HPDE6-E6E7 (cell line): Measurements from ENCODE around the gene TRIM28.
A peak's percentile ranks its signal among the peaks of the same experiment; 100 is the strongest.
"Not testable (repeated sequence)": the region's sequence is repeated elsewhere in the genome, so short reads cannot be mapped to it uniquely, and the experiment has no call there.

Source experiments
- DNase-seq: peaks from one replicate; pipeline ENCODE4 v3.0.0; 2011; ENCODE audit warnings: missing footprints; ENCODE audit errors: extremely low spot score

Gene TRIM28

DNA sequence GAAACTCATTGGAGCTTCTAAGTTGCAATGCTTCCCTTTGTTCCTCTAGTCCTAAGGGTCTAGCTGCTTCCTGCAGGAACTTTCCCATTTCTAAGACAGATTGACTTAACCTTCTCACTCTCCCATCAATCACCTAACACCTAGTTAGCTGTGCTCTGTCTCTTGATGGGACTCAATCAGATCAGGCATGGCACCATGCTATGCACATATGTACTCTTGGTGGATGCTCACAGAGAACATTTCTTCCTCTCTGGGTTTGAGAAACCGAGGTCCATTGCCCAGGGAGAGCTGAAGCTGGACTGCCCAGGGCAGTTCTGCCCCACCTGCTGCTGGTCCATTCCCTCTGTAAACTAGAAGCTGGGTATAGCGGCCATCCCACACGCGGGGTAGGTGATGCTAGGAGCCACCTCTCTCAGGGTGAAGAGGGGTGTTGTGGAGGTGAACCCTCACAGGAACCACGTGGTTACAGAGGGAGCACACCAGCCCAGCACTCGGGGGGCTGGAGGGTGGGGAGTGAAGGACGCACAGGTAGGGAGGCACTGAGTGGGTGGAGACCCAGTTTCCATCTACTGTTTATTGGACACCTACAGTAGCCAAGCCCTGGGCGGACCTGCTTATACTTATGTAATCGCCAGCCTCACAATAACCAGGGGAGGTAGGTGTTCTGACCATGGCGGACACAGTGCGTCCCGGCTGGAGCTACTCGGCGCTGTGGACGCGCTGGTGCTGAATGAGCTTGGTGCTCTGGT lies 17.7 kb downstream of the TRIM28 start:
- no peak for DNase-seq

DNA sequence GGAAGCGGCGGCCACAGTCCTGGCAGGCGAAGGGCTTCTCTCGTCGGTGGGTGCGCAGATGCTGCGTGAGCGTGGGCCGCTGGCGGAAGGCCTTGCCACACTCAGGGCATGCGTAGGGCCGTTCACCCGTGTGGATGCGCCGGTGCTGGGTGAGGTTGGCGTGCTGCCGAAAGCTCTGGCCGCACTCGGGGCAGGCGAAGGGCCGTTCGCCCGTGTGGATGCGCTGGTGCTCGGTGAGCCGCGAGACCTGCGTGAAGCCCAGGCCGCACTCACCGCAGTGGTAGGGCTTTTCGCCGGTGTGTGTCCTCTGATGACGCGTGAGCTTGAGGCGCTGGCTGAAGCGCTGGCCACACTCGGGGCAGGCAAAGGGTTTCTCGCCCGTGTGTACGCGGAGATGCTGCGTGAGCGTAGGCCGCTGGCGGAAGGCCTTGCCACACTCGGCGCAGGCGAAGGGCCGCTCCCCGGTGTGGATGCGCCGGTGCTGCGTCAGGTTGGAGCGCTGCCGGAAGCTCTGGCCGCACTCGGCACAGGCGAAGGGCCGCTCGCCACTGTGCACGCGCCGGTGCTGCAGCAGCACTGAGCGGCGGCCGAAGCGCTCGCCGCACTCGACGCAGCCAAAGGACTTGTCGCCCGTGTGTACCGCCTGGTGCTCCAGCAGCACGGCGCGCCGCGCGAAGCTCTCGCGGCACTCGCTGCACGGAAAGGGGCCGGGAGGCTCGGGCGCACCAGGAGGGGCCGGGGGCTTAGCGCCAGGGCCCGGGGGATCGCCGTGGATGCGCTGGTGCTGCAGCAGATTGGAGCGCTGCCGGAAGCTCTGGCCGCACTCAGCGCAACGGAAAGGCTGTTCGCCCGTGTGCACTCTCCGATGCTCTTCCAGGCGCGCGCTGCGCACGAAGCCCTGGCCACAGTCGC lies 18.5 kb downstream of the TRIM28 start:
- DNase-seq, result no peak

DNA sequence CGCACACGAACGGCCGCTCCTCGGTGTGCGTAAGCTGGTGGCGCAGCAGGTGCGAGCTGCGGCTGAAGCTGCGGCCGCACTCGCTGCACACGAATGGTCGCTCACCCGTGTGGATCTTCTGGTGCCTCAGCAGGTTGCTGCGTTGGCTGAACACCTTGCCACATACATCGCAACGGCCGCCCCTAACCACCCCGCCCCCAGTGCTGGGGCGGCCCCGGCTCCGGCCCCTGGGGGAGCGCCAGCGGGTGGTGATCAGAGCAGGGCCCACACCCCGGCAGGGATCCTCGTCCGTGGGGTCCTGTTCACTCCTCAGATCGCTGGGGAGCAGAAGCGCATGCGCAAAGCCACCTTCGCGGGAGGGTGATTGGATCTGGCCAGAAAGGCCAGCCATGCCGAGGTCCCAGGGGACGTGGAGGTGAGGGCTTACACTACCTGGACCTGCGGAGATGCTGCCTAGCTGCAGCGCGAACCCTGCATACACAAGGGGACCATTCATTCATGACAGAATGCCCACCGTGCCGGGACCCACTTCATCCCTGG lies 19.2 kb downstream of the TRIM28 start:
- no peak for DNase-seq

DNA sequence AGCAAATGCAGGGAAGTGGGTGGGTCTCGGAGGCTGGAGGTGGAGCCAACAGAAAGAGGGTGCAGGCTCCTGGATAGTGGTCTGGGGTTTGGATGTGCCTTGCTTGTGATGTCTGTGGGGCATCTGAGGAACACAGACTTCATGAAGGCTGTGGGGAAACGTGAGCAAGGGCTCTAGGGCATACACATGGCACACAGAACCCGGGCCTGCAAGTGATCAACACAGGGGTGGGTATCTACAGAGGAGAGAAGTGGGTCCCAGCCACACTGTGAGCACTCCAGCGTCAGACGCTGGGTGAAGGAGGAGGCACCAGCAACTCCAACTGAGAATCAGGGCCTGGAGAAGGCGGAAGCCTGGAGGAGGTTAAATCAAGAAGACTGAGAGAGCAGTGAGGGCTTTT lies 20.0 kb downstream of the TRIM28 start:
- DNase-seq, result no peak

DNA sequence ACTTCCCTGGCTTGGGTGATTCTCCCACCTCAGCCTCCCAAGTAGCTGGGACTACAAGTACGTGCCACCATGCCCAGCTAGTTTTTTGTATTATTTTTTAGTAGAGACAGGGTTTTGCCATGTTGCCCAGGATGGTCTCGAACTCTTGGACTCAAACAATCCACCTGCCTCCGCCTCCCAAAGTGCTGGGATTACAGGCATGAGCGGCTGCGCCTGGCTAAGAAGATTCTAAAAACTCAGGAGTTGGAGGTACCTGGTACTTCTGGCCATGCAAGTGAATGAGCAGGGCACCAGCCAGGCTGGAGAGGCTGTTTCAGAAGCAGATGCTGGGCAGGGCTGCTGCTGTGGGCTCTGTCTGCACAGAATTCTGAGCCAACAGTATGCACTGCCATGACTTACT lies 23.1 kb downstream of the TRIM28 start:
- no peak for DNase-seq

DNA sequence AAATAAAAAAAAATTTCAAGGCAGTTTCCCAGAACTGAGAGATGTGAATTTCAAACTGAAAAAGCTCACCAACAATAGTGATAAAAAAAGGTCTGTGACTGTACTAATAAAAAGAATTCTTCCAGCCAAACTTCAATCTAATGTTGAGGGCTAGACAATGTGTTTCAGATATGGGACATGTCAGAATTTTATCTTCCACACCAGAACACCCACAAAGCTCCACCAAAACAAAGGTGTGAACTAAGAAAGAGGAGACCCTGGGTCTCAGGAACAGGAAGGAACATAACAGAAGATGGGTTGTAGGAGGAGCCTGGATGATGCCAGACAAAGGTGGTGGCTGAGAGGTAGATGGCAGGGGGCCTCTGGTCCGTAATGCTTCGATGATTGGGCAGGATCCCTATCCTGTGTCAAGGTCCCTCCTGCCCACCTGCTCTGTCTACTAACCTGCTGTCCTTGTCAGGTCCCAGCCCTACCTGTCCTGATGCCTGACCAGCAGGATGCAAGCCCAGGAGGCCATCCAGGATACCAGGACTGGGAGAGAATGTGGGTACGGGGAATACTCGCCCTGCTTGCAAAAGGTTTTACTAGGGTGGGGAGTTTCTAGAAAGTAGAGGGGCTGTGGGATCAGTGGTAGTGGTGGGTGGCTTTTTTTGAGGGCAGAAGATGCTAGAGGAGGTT lies 24.7 kb downstream of the TRIM28 start:
- no peak for DNase-seq

DNA sequence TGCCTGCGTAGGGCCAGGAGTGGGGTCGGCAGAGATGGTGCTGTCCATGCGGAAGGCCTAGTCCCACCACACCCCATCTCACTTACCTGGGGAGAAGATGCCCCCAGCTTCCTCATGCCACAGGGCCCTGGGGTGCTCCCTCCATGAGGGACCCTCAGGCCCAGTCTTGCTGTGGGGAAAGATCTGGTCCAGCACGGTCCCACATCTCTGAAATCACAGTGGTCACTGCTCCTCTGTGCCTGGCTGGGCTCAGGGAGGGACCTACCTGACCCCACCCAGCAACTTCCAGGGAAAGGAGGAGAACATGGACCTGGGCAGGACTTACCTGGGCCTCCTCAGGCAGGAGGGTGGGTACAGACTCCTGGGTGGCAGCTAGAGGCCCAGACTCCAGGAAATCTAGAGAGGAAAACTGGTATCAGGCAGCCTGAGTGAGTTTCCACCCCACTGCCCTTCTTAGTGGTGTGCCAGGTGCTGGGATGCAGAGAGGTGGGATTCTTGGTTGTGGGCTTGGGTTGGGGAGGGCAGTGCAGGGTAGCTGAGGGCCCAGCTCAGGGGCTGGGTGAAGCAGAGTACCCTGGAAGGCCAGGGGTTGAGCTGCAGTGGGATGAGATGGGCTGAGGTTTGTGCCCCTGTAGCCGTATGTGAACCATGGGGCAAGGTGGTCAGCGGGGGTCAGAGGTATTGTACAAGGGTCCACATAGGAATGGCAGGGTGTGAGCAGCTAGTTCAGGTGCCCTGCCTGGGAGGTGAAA lies 25.5 kb downstream of the TRIM28 start:
- DNase-seq, result no peak

DNA sequence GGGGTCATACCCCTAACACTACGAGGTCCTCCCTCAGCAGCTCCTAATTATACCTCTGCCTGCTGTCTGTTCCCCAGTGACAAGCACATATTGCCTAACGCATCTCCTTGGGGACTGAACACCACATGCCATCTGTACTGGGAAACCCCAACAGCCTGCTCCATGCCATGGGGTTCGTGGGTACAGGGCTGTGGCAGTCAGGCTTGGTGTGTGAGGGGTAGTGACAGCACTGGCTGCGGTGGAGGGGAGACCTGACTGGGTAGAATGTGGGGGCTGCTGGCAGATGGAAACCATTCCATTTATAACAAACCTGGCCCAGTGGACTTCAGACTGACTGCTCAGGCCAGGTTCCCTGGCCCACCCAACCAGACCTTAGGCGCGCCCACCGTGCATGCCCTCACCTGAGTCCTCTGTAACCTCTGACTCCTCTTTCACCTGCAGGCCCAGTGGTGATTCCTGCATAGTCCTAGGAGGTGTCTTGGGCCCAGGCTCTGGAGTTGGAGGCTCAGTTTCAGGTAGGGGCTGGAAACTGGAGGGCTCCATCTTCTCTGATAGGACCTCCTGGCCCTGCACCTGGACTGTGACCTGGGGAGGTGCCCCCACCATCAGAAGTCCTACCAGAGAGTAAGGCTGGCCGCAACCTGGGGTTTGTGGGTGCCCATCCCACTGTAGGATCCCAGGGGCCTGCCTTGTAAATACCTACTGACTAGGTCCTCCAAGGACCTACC lies 26.2 kb downstream of the TRIM28 start:
- DNase-seq, result no peak

DNA sequence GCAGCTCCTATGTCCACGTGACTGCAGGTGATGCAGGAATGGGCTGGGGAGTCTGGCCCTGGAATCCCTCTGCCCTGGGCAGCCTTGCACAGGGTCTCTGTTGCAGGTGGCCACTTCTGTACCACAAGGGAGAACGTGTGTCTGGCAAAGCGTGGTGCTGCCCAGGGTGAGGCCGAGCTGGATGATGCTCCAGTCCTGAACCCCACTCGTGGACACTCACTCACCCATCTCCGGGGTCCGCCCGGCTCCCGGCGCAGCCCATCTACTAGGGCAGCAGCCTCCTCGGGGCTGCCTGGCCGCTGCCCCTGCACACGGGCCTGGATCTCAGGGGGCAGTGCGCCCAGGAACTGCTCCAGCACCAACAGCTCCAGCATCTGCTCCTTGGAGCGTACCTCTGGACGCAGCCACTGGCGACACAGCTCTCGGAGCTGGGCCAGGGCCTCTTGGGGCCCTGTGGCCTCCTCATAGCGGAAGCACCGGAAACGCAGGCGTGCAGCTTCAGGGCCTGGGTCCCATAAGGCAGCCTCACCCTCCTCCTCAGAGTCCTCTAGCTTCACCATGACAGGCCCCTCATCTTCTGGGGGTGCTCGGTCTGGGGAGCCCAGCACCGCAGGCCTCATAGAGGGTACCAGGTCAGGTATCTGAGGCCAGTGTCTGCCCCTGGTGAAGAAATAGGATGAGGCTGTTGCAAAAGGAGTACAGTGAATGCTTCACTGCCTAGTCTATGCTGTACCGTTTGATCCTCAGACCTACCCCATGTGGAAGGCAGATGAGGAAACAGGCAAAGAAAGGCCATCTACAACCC lies 27.1 kb downstream of the TRIM28 start:
- DNase-seq, result no peak

DNA sequence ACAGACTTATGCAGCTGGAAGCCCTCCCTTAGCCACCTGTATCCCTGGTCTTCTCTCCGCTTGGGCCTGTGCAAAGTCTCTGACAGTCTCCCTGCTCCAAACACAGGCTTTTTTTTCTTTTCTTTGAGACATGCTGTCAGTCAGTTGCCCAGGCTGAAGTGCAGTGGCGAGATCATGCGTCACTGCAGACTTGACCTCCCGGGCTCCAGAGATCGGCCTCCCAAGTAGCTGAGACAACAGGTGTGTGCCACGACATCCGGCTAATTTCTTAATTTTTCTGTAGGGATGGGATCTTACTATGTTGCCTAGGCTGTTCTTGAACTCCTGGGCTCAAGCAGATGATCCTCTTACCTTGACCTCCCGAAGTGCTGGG lies 27.7 kb downstream of the TRIM28 start:
- no peak for DNase-seq

DNA sequence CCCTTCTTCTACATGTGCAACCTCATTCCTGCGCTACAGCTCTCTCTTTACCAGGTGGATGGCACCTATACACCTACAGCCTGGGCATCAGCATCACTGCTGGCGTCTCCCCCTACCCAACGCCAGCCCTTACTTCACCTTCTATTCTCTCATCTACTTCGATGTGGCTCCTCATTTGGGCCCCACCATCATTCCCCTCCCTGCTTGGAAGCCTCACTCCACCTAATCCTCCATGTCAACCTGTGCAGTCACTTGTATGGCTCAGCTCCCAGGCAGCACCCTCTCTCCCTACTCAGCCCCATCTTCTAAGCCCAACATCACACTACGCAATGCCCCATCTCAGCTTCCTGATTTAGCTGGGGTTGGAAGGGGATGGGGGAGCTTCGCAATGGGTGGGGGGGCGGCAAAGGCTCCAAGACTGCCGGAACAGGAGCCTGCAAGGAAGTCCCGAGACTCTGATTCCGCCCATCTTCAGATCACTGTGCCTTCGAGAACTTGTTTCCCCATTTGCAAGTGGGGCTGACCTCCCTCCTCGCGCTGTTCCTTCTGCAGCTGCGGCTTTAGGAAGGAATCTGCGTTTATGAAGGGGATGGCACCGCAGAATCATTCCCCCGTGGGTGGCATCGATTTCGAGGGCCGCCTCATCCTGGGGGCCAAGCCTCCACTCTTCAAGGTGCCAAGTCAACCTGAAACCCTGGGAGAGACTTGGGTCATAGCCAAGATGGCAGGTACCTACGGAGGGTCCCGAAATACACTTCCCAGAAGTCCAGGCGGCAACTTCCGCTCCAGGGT lies 28.4 kb downstream of the TRIM28 start:
- no peak for DNase-seq

DNA sequence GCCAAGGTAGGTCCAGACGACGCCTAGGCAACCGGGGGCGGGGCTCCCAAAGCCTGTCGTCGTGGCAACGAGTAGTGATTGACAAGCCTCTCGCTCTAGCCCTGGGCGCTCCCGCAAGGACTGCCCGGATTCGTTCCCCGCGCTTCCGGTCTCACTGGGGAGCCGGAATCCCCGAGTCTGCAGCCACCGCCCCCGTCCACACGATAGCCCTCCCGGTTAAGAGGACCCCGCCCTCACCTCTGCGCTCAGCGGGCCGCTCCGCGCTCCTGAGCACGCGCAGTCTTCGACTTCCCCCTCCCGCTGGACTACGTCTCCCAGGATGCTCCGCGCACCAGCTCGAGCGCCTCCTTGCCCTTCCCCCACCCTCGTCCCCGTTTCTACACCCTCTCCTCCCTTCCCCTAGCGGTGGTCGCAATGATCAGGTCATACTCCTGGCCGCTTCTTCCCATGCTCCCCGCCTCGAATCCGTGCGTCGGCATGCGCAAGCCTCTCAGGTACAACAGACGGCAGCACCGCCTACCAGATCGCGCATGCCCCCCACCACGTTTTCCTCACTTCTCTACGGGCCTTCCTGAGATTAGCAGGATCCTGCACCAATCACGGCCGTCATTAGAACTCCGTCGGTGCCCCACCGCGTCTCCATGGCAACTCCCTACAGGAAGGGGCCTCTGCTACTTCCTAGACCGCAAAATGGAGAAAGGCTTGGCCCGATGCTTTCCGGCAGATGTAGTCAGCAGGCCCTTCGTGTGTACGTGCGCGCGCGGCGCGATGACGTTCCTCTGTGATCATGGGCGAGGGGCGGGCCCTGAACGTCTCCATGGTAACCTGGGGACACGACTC lies 29.2 kb downstream of the TRIM28 start, which contains the start of gene MZF1:
Gene MZF1 (minus strand): TSS at position 518 of the 840 bp plus-strand sequence. CDS start 1,946 bp downstream, outside the sequence.
- peak; percentile 99 for DNase-seq

DNA sequence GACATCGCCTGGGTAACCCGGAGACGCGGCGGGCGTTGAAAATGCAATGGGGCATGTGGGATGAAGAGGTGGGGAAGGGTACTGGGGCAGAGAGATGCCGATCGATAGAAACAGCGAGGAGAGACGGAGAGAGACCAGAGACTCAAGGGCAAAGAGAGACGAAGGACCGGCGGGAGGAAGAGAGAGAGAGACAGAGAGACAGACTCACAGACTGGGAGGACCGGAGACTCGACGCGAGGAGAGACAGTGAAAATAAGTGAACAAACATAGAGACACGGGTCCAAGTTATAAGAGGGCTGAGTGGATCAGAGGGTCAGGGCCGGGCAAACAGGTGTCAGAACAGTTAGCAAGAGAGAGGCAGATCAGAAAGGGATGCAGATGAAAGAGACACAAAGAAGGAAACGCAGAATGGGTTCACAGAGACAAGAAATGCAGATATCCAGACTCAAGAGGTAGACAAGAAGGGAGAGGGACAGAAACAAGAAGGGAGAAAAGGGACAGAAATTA lies 29.8 kb downstream of the TRIM28 start:
- DNase-seq, result no peak

DNA sequence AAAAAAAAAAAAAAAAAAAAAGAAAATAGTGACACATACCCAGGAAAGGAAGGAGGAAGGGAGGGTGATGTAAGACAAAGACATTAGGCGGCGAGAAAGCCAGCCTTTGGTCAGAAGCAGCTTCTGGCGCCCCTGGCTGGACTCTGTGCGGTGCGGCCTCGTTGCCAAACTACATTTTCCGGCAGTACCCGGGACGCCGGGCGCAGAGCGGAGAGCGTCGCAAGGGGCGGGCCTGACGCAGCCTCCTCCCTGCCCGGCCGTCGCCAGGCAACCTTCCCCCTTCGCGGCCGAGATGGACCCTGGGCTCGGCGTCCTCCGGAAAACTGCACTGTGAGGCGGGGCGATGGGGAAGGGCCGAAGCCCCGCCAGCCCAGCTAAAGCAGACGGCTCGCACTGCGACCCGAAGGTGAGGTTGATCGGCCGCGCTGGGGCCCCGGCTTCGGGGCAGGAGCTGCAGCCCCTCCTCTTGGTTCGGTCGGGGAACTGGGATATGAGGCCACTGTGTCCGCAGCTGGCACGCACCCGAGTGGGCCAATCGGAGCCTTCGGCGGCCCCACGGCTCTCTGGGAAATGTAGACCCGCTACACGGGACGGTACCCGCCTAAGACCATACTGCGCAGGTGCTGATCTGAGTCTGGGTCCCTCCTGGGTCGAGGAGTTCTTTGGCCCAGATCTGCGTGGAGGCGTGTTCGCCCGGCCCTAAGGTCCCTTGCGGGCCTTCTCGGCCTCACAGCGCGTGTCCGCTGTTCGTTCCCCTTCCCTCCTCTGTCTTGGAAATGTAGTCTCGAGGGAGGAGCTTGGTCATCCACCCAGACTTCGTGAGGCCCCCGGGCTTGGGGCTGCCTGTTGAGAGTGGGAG lies 31.5 kb downstream of the TRIM28 start:
- peak; percentile 80 for DNase-seq

DNA sequence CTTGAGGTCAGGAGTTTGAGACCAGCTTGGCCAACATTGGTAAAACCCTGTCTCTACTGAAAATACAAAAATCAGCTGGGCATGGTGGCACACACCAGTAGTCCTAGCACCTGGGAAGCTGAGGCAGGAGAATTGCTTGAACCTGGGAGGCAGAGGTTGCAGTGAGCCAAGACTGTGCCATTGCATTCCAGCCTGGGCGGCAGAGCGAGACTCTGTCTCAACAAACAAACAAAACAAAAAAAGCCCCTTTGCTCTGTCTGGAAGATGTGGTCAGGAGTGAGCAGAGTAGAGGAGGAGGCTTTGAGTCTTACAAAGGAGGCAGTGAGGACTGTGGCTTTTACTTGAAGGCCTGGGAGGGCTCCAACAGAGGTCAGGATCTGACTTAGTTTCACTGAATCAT lies 33.7 kb downstream of the TRIM28 start:
- not testable (repeated sequence) for DNase-seq

DNA sequence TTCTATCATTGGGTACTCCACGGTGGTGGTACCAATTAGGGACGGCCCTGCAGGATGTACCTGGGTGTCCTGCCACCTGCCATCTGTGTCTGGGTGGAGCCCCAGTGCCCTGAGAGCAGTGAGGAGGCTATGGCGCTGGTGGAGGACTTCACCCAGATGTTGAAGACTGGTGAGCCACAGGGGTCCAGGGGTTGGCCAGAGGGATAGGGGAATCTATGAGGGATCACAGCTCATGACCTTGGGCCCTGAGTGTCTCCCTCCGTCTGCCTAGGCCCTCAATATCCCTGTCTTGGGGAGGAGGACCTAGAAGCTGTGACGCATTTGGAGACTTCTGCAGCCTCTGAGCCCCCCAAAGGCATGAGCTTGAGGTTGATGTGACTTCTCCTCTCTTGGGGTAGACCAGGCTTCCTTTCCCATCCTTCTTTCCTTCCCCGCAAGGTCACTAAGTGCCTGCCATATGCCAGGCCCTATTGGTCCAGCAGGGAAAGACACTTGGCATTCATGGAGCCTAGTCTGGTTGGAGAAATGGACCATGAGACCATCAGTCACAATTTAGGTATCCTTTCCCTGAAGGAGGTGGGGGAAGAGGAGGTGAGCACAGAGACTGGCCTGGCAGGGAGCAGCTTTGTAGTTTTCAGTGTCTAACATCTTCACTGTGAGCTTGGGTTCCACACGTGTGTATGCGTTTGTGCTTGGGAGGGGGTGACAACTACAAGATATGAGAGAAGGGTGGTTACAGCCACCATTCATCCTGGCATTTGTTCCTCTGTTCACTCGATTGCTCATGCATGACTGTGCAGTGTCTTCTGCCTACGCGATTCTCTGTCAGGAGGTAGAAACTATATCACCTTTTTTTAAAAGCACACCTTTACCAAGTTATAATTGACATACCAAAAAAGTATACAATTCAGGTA lies 34.4 kb downstream of the TRIM28 start:
- DNase-seq, result no peak
